ENCODE data around the gene NLRC5.
A peak's percentile ranks its signal among the peaks of the same experiment; 100 is the strongest.

NLRC5 gene

GRCh38 chr16:57013902-57014301 lies 24.5 kb downstream of the NLRC5 start:
- H3K9me3 Mint-ChIP-seq: no peaks in the 10 kb centered on the region
- ATAC-seq (replicated peaks; ENCODE audit: extremely low read depth, poor library complexity, severe bottlenecking): no peak
- peaks cover 50% of the 10 kb centered on the region for H3K36me3 Mint-ChIP-seq (ENCODE audit: insufficient read depth)
- no peak for DNase-seq (ENCODE audit: low spot score in 2 of 2)
- no peaks in the 10 kb centered on the region for H3K27me3 Mint-ChIP-seq
- H3K4me1 Mint-ChIP-seq: peaks cover 76% of the 10 kb centered on the region
- H3K4me3 Mint-ChIP-seq: peak overlapping the region; percentile 64
- H3K27ac Mint-ChIP-seq (ENCODE audit: low read depth): peak overlapping the region; percentile 98

- ATAC-seq (replicated peaks; ENCODE audit: extremely low read depth, poor library complexity, severe bottlenecking) (no peak), DNase-seq (ENCODE audit: low spot score in 2 of 2) (no peak)
- Mint-ChIP-seq H3K4me1 (peaks cover 81% of the 10 kb centered on the region), H3K27me3 (no peaks in the 10 kb centered on the region), H3K9me3 (no peaks in the 10 kb centered on the region), H3K4me3 (peak overlapping the region; percentile 33), H3K27ac (ENCODE audit: low read depth) (peak overlapping the region; percentile 98), H3K36me3 (ENCODE audit: insufficient read depth) (peaks cover 54% of the 10 kb centered on the region)
These were observed 26.9 kb downstream of the NLRC5 start for GRCh38 chr16:57016301-57016700.

GRCh38 chr16:57016831-57017230 lies 27.5 kb downstream of the NLRC5 start:
- no peak overlapping the region for H3K4me3 Mint-ChIP-seq
- peak overlapping the region; percentile 98 for H3K27ac Mint-ChIP-seq (ENCODE audit: low read depth)
- ATAC-seq (replicated peaks; ENCODE audit: extremely low read depth, poor library complexity, severe bottlenecking) (no peak), DNase-seq (ENCODE audit: low spot score in 2 of 2) (no peak)
- no peaks in the 10 kb centered on the region for H3K9me3 Mint-ChIP-seq
- peaks cover 56% of the 10 kb centered on the region for H3K36me3 Mint-ChIP-seq (ENCODE audit: insufficient read depth)
- no peaks in the 10 kb centered on the region for H3K27me3 Mint-ChIP-seq
- H3K4me1 Mint-ChIP-seq: peaks cover 81% of the 10 kb centered on the region

GRCh38 chr16:57017251-57017650 lies 27.9 kb downstream of the NLRC5 start:
- no peak for ATAC-seq (replicated peaks; ENCODE audit: extremely low read depth, poor library complexity, severe bottlenecking)
- H3K27me3 Mint-ChIP-seq: no peaks in the 10 kb centered on the region
- peaks cover 81% of the 10 kb centered on the region for H3K4me1 Mint-ChIP-seq
- no peak for DNase-seq (ENCODE audit: low spot score in 2 of 2)
- no peaks in the 10 kb centered on the region for H3K9me3 Mint-ChIP-seq
- H3K36me3 Mint-ChIP-seq (ENCODE audit: insufficient read depth): peaks cover 53% of the 10 kb centered on the region
- no peak overlapping the region for H3K4me3 Mint-ChIP-seq
- peak overlapping the region; percentile 98 for H3K27ac Mint-ChIP-seq (ENCODE audit: low read depth)

- Mint-ChIP-seq H3K4me3 (no peak overlapping the region), H3K36me3 (ENCODE audit: insufficient read depth) (peaks cover 63% of the 10 kb centered on the region), H3K27ac (ENCODE audit: low read depth) (peak overlapping the region; percentile 52), H3K9me3 (no peaks in the 10 kb centered on the region), H3K27me3 (no peaks in the 10 kb centered on the region), H3K4me1 (peaks cover 89% of the 10 kb centered on the region)
- DNase-seq (ENCODE audit: low spot score in 2 of 2) (no peak), ATAC-seq (replicated peaks; ENCODE audit: extremely low read depth, poor library complexity, severe bottlenecking) (no peak)
These were observed 30.4 kb downstream of the NLRC5 start for GRCh38 chr16:57019746-57020145.

- peaks cover 91% of the 10 kb centered on the region for H3K4me1 Mint-ChIP-seq
- ATAC-seq (replicated peaks; ENCODE audit: extremely low read depth, poor library complexity, severe bottlenecking) (no peak), DNase-seq (ENCODE audit: low spot score in 2 of 2) (no peak)
- peak overlapping the region; percentile 52 for H3K27ac Mint-ChIP-seq (ENCODE audit: low read depth)
- H3K9me3 Mint-ChIP-seq: no peaks in the 10 kb centered on the region
- H3K4me3 Mint-ChIP-seq: no peak overlapping the region
- peaks cover 63% of the 10 kb centered on the region for H3K36me3 Mint-ChIP-seq (ENCODE audit: insufficient read depth)
- no peaks in the 10 kb centered on the region for H3K27me3 Mint-ChIP-seq
These were observed 31.3 kb downstream of the NLRC5 start for GRCh38 chr16:57020651-57021050.

GRCh38 chr16:57021757-57022156 lies 32.4 kb downstream of the NLRC5 start:
- Mint-ChIP-seq H3K36me3 (ENCODE audit: insufficient read depth) (peaks cover 69% of the 10 kb centered on the region), H3K27ac (ENCODE audit: low read depth) (peak overlapping the region; percentile 90), H3K27me3 (no peaks in the 10 kb centered on the region), H3K4me1 (peaks cover 94% of the 10 kb centered on the region), H3K4me3 (peak overlapping the region; percentile 65), H3K9me3 (no peaks in the 10 kb centered on the region)
- DNase-seq (ENCODE audit: low spot score in 2 of 2) (no peak), ATAC-seq (replicated peaks; ENCODE audit: extremely low read depth, poor library complexity, severe bottlenecking) (no peak)

- H3K4me1 Mint-ChIP-seq: peaks cover 94% of the 10 kb centered on the region
- H3K36me3 Mint-ChIP-seq (ENCODE audit: insufficient read depth): peaks cover 66% of the 10 kb centered on the region
- ATAC-seq (replicated peaks; ENCODE audit: extremely low read depth, poor library complexity, severe bottlenecking) (peak; percentile 22), DNase-seq (ENCODE audit: low spot score in 2 of 2) (peak in 1 of 2 donors; percentile 26)
- no peaks in the 10 kb centered on the region for H3K9me3 Mint-ChIP-seq
- peak overlapping the region; percentile 65 for H3K4me3 Mint-ChIP-seq
- H3K27me3 Mint-ChIP-seq: no peaks in the 10 kb centered on the region
- peak overlapping the region; percentile 90 for H3K27ac Mint-ChIP-seq (ENCODE audit: low read depth)
These were observed 33.1 kb downstream of the NLRC5 start for GRCh38 chr16:57022445-57022844.

- DNase-seq (ENCODE audit: low spot score in 2 of 2): peak; percentile 68 to 81
- peak; percentile 96 for ATAC-seq (replicated peaks; ENCODE audit: extremely low read depth, poor library complexity, severe bottlenecking)
- Mint-ChIP-seq H3K27ac (ENCODE audit: low read depth) (peak overlapping the region; percentile 90), H3K27me3 (no peaks in the 10 kb centered on the region), H3K4me3 (peak overlapping the region; percentile 65), H3K4me1 (peaks cover 95% of the 10 kb centered on the region), H3K9me3 (no peaks in the 10 kb centered on the region), H3K36me3 (ENCODE audit: insufficient read depth) (peaks cover 60% of the 10 kb centered on the region)
These were observed 34.3 kb downstream of the NLRC5 start for GRCh38 chr16:57023541-57024249.

GRCh38 chr16:57024894-57025680 lies 35.7 kb downstream of the NLRC5 start:
- peaks cover 52% of the 10 kb centered on the region for H3K36me3 Mint-ChIP-seq (ENCODE audit: insufficient read depth)
- H3K27me3 Mint-ChIP-seq: no peaks in the 10 kb centered on the region
- DNase-seq (ENCODE audit: low spot score in 2 of 2) (no peak), ATAC-seq (replicated peaks; ENCODE audit: extremely low read depth, poor library complexity, severe bottlenecking) (no peak)
- H3K27ac Mint-ChIP-seq (ENCODE audit: low read depth): peak overlapping the region; percentile 53
- H3K4me1 Mint-ChIP-seq: peaks cover 99% of the 10 kb centered on the region
- no peak overlapping the region for H3K4me3 Mint-ChIP-seq
- H3K9me3 Mint-ChIP-seq: no peaks in the 10 kb centered on the region

GRCh38 chr16:57025941-57026777 lies 36.8 kb downstream of the NLRC5 start:
- H3K27me3 Mint-ChIP-seq: no peaks in the 10 kb centered on the region
- H3K4me3 Mint-ChIP-seq: no peak overlapping the region
- H3K27ac Mint-ChIP-seq (ENCODE audit: low read depth): peak overlapping the region; percentile 53
- ATAC-seq (replicated peaks; ENCODE audit: extremely low read depth, poor library complexity, severe bottlenecking) (no peak), DNase-seq (ENCODE audit: low spot score in 2 of 2) (no peak)
- peaks cover 96% of the 10 kb centered on the region for H3K4me1 Mint-ChIP-seq
- peaks cover 52% of the 10 kb centered on the region for H3K36me3 Mint-ChIP-seq (ENCODE audit: insufficient read depth)
- no peaks in the 10 kb centered on the region for H3K9me3 Mint-ChIP-seq

GRCh38 chr16:57026778-57027062 lies 37.4 kb downstream of the NLRC5 start:
- H3K4me3 Mint-ChIP-seq: no peak overlapping the region
- no peak for DNase-seq (ENCODE audit: low spot score in 2 of 2)

More at GRCh38 chr16:57026778-57027062, 37.4 kb downstream of the NLRC5 start:
- peaks cover 96% of the 10 kb centered on the region for H3K4me1 Mint-ChIP-seq
- no peaks in the 10 kb centered on the region for H3K27me3 Mint-ChIP-seq
- ATAC-seq (replicated peaks; ENCODE audit: extremely low read depth, poor library complexity, severe bottlenecking): no peak
- peak overlapping the region; percentile 53 for H3K27ac Mint-ChIP-seq (ENCODE audit: low read depth)
- H3K36me3 Mint-ChIP-seq (ENCODE audit: insufficient read depth): peaks cover 50% of the 10 kb centered on the region
- H3K9me3 Mint-ChIP-seq: no peaks in the 10 kb centered on the region
